Transverse colon (tissue), 4 donors: ENCODE results near the gene PXN.

ENCODE experiments used
- EP300 ChIP-seq: sonication (generic); formaldehyde crosslinking; IDR thresholded peaks from one replicate; pipeline ENCODE4 v1.6.1; 2017; ENCODE audit warnings: antibody characterized with exemption, low read depth
- POLR2A ChIP-seq: fragments of 450-650 bp; IDR thresholded peaks from one replicate; pipeline ENCODE4 v1.6.1; 2016; ENCODE audit warnings: antibody characterized with exemption, mild to moderate bottlenecking, moderate library complexity
- POLR2AphosphoS5 ChIP-seq, 3 donors: sonication (generic); formaldehyde crosslinking; IDR thresholded peaks; one replicate each; pipeline ENCODE4 v1.6.1; 2016; ENCODE audit warnings: antibody characterized with exemption in 3 of 3
- TF ChIP-seq, protein P1 (sequence below), 5 experiments: fragments of 200-600 bp in 3 of 5; fragments of 450-650 bp in 2 of 5; sonication (generic) in 3 of 5; IDR thresholded peaks; 1 replicate in 2 of 5; 2 replicates in 3 of 5; pipeline ENCODE4 v1.5.1; 2016 to 2017; ENCODE audit warnings: antibody characterized with exemption in 5 of 5, inconsistent platforms in 3 of 5, mild to moderate bottlenecking in 2 of 5, moderate library complexity in 1 of 5

GRCh38 chr12:120242971-120243699 is 22.4 kb downstream of the PXN start:
- TF ChIP-seq, protein P1, sequence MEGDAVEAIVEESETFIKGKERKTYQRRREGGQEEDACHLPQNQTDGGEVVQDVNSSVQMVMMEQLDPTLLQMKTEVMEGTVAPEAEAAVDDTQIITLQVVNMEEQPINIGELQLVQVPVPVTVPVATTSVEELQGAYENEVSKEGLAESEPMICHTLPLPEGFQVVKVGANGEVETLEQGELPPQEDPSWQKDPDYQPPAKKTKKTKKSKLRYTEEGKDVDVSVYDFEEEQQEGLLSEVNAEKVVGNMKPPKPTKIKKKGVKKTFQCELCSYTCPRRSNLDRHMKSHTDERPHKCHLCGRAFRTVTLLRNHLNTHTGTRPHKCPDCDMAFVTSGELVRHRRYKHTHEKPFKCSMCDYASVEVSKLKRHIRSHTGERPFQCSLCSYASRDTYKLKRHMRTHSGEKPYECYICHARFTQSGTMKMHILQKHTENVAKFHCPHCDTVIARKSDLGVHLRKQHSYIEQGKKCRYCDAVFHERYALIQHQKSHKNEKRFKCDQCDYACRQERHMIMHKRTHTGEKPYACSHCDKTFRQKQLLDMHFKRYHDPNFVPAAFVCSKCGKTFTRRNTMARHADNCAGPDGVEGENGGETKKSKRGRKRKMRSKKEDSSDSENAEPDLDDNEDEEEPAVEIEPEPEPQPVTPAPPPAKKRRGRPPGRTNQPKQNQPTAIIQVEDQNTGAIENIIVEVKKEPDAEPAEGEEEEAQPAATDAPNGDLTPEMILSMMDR (IDR thresholded peaks at IDR 0.05): no peak
- TF ChIP-seq POLR2A (no peak), EP300 (no peak), POLR2AphosphoS5 (IDR thresholded peaks at IDR 0.05) (no peak)
